HG03457 (cell line): Measurements from ENCODE around the gene PDE6A.
A peak's percentile ranks its signal among the peaks of the same experiment; 100 is the strongest.
"Not testable (repeated sequence)": the region's sequence is repeated elsewhere in the genome, so short reads cannot be mapped to it uniquely, and the experiment has no call there.

ENCODE experiments used
- ATAC-seq: cut with Tn5 transposase; IDR thresholded peaks from one replicate; pipeline ENCODE4 v1.9.1; 2021; ENCODE audit warnings: moderate number of reproducible peaks; ENCODE audit not compliant: unreplicated experiment

PDE6A gene

DNA sequence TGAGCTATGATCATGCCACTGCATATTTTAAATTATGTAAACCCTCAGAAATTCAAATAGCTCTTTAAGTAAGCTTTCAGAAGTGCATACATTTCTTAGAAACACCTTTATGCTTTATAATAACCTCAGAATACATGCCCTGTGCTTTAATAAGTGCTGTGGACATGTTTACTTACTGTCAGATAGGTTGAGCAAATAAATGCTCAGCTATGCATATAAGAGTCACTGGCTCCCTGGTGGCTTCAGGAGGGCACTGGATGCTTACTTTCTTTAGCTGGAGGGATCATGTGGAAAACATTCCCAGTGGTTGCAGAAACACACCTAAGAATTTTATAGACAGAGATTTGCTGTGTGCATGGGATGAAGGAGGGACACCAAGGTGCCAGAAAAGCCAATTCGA lies 74.4 kb downstream of the PDE6A start:
- no peak for ATAC-seq

DNA sequence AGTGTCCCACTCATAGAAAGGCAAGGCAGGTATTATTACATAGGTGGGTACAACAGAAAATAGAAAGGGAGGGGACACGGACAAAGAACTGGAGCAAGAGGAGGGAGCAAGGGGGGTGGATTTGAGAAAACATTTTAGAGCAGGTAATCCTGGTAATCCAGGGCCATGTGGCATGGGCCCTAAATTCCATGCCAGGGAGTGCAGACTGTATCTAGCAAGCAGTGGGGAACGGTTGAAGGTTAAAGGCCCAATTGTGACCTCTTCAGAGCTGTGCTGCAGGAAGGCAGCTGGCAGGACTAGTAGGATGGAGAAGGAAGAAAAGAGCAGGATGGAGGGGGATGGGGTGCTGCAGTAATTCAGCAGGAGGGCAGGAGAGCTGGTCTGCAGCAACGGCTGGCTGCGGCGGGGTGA lies 75.2 kb downstream of the PDE6A start:
- no peak for ATAC-seq

DNA sequence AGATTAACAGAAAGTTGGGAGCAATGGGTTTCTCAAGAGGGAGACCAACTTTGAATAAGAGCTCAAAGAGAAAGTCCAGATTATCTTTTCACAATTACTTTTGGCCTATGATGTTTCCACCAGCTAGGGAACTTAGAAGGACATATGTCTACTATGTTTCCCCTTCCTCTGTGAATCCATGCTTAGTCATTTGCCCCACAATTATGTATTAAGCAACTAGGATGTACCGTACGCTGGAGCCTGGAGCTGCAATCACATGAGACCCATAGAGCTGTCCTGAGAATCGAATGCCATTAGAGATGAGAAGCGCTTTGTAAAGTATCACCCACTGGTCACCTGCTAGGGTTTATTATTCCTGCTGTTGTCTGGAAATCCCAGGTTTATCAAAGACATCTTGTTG lies 78.8 kb downstream of the PDE6A start:
- no peak for ATAC-seq

DNA sequence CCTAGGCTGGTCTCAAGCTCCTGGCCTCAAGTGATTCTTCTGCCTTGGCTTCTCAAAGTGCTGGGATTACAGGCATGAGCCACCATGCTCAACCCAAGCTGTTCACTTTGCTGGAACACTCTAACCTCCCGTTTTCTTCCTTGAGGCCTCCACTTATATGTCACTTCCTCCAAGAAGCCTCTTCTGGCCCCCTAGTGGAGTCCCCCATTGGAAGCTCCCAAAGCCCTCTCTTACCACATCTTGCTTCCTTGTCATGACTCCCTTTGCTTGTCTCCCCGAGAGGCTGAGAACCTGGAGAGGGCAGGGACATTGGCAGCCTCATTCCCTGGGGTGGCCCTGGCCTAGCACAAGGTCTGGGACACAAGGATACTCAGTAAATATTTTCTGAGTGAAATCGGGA lies 80.8 kb downstream of the PDE6A start:
- ATAC-seq: no peak

DNA sequence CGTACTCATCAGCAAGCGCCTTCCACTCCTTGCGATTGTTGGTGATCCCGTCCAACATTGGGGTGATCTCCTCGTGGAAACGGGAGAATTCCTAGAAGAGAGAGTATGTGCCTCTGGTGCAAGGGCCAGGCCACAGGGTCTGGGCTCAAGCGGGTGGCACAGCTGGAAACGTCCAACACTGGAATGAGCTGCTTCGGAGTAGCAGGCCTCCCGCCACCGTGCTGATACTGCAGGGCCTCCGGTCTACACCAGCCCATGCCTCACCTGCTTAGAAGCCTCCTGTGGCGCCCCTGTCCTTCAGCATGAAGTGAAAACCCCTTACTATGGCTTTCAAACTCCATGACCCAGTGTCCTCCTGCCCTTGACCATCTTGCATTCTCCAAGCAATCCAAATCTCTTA lies 81.4 kb downstream of the PDE6A start:
- ATAC-seq: no peak

DNA sequence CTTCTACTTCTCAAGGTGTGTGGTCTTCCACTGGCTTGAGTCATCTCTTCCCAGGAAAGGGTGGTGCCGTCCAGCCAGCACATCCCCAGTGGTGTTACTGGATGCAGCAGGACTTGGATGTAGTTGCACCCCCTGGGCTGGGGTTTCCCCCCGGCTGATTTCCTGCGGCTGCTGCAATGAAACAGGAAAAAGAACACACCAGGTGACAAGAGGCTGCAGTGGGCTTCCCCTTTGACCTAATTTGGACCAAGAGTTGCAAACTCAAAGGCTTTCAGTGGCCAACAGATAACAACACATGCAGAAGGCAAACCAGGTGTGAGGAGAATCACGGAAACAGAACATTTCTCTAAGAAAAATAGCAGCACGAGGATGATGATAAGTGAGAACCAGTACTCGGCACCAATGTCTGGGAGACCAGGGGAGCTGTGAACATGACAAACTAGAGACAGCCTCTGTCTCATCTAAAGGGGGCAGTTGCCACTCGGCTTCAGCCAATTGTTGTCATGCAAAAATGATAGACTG lies 83.7 kb downstream of the PDE6A start:
- ATAC-seq: peak; percentile 71

DNA sequence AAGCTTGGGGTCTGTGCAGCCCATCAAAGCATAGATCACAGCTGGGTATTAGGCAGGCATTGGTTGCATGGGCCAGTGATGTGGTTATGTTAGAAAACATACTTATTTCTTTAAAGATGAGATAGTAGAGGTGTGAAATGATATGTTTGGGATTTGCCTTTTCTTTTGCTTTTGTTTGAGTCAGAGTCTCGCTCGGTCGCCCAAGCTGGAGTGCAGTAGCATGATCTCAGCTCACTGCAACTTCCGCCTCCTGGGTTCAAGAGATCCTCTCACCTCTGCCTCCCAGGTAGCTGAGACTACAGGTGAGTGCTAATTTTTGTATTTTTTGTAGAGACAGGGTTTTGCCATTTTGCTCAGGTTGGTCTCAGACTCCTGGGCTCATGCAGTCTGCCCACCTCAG lies 84.8 kb downstream of the PDE6A start:
- ATAC-seq: no peak

DNA sequence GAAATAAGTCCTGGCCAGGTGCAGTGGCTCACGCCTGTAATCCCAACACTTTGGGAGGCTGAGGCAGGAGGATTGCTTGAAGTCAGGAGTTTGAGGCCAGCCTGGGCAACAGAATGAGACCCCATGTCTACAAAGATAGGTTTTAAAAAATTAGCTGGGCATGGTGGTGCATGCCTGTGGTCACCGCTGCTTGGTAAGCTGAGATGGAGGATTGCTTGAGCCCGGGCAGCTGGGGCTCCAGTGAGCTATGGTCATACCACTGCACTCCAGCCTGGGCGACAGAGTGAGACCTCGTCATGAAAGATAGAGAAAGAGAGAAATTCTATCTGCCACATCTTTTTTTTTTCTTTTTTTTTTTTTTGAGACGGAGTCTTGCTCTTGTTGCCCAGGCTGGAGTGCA lies 86.1 kb downstream of the PDE6A start:
- not testable (repeated sequence) for ATAC-seq

DNA sequence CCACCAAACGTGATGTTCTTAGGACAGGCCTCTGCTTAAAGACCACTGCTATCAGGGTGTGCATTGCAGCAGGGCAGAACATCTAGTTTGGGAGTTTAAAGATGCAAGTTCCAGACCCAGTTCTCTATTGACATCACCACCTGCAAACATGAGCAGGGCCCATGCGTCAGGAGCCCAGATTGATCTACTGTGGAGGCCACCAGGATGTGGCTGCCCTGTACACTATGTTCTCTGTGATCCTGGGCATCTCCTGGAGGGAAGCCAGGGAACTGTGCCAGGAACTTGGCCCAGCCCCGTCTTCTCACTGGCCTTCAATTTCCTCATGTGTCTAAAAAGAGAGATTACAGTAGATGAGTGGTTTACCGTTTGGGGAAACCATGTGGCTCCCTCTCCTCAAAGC lies 87.1 kb downstream of the PDE6A start:
- no peak for ATAC-seq

DNA sequence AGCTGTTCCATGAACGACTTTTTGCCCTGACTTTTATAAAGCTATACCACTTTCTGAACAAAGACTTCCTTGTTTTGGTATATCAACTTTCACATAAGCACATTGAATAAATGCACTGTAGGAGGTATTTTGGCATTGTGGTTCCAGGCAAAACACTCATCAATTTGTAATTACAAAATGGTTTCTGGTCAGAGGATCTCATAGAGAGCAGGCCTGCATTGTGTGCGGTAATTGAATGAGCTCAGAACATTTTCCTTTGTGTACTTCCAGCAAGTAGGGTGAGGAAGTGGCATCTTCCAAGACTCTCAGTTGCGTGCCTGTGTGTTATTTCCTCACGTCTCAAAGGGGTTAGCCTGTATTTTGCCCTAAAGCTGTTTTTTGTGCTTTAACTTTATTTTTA lies 89.2 kb downstream of the PDE6A start:
- no peak for ATAC-seq

DNA sequence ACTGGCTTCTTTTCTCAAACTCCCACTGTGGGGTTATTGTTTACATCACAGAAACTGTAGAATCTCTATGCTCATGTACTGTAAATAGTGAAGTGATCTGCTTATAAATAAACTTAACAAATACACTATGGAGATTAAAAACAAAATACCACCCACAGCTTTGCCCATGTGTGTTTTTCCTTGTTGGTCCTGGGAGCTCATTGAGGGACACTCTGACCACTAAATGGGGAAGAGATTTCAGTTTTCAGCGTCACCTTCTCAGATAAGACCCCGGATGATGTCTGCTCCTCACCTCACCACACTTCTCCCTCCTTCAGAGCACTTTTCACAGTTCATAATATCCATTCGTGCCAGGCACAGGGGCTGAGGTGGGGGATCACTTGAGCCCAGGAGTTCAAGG lies 89.7 kb downstream of the PDE6A start:
- no peak for ATAC-seq

DNA sequence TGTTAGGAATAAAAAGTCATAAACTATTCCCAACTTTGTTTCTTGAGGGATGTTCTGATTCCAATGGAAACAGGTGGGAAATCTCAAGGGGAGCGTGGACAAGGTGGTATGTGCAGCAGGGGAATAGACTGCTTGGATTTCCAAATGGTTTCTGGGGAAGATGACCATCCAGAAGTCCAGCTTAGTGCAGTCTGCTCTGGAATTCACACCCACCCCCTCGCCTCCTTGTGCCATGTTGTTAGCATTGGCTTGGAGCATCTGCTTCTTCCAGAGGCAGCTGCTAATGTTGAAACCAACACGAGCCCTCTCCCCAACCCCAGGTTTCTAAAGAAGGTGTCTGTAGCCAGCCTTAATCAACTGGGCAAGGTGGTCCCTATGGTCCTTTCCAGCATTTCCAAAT lies 90.9 kb downstream of the PDE6A start:
- no peak for ATAC-seq

DNA sequence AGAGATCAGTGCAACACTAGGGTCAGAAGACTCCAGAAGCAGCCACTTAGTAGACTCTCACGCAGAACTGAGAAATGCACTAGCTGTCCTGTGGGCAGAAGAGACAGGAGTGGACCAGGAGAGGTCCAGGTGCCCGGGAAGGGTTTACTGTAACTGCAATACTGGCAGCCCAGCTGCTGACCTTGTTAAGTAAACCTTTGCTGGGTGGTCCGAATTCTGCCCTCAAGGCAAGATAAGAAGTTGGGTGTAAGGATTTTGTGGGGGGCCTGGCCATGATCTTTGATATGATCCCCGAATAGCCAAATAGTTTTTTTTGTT lies 91.3 kb downstream of the PDE6A start:
- ATAC-seq: no peak

DNA sequence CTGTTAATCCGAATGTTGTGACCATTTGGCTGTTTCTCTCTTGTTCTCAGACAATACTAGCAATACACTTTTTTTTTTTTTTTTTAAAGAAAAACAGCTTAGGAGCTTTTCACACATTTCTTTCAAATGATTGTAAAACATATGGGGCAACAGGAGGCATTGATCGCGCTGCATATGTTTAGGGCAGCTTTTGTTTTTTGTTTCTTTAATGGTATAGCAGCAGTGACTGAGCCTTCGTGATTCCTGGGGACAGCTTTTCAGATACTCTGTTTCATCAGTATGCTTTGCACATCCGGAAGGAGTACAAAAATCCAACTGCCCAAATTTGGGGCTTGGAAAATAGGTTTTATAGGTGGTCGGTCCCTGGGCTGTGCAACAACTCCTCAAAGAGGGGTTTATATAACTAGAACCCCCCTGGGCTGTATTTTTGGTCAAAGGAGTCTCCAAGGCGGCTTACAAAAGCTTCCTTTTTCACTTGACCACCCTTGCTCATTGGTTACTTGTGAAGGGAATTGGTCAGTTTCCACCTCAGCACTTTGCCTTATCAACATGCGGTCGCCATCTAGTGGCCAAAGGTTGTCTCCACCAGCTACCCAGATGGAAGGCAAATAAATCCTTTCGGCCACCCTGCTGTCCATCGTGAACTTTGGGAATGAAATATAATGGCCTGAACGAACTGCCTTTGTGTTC lies 91.8 kb downstream of the PDE6A start:
- ATAC-seq: no peak

DNA sequence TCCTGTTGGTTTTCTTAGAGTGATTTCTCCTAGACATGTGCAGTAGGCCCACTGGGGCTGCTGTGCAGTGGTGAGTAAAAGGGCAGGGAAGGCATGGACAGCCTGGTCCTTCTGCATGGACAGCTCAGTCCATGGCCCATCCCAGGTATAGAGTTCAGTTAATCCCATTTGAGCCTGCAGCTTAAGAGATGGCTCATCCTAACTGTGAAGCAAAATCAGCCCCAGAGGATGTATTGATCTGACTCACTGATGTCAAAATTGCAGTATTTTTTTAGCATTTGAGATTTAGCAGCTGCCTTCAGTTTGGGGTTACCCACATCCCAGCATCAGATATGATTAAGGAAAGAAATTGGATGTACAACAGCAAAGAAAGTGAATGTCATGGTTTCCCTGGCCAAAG lies 93.4 kb downstream of the PDE6A start:
- ATAC-seq: no peak

DNA sequence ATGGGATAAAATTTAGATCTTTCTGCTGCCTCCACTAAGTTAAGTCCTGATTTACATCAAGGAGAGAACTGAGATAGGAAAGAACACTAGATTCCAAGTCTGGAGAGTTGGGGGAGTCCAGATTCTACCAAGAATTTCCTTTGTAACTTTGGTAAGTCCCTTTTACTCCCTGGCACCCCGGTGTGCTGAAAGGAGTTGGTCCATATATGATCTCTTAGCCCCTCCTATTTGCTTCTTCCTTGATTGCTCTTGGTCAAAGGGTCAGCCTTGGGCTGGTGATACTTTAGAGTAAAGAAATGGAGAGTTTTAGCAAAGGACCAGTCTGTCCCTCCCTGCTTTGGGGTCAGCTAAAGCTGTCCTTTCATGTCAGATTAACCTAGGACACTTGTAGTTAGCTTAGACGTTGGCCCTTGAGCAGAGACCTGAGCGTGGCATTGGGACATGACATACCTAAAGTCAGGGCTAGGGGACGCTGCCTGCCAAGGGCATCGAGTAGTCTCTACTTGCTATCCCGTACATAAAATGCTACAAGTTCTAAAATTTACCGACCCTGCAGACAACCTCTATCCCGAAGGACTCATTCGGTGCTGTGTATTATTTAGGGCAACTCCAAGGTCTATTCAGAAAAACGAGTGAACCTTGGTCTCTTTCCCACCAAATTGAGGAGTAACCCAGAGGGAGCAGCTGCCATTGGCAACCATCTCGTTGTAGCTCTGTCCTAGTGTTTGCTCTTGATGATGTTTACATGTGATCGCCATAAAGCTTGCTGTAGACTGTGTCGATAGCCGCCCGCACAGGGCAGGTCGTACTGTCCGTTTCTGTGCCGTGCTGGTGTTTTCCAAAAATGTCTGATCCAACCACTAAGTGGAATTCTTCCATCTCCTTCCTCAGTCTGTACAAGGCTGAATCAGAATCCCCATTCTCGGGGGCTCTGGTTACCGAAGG lies 94.4 kb downstream of the PDE6A start:
- ATAC-seq: no peak

DNA sequence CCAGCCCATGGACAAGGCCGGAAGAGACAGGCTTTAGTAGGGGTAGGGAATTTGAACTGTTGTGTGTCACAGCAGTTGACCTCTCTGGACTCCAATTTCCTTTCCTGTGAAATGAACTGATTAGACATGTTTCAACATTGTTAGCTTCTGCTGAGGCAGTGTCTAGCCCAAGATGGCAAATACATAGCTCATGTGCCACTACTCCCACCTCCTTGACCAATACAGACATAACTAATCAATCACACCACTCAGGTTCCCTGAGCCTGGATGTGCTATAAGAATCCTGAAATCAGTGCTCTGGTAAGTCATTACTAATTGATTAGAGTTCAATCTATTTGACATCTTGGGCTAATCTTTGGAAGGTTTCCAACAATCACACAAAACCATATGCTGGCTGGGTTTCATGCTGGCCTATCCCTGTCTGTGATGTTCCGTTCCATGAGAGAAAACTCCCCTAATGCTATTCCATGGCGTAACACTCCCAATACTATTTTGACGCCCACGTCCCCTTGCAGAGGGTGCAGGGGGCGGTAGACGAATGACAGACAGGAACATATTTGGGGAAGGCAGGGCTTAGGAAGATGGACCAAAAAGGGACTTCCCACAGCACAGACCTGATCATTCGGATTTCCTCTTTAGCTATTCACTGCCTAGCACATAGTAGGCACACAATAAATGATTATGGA lies 95.2 kb downstream of the PDE6A start:
- no peak for ATAC-seq

DNA sequence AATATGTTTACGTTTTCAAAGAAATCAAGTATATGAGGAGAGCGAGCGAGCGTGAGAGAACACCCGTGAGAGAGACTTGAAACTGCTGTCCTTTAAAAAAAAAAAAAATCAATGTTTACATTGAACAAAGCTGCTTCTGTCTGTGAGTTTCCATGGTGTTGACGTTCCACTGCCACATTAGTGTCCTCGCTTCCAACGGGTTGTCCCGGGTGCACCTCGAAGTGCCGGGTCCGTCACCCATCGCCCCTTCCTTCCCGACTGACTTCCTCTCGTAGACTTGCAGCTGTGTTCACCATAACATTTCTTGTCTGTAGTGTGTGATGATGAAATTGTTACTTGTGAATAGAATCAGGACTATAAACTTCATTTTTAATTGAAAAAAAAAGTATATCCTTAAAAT lies 97.0 kb downstream of the PDE6A start:
- no peak for ATAC-seq

DNA sequence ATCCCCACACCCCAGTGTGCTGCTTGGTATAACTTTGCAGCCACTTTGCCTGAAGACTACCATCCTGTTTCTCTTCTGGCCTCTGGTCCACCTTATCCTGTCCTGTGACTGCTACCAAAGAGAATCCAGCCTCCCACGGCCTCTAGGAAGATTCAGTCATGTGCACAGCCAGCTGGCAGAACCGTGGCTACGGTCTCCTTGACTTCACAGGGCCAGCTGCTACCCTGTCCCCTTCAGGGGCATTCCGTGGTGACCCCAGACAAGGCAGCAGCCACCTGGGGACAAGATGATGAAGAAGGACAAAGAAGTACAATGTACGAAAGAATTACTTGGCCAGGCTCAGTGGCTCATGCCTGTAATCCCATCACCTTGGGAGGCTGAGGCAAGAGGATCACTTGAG lies 98.6 kb downstream of the PDE6A start:
- no peak for ATAC-seq

DNA sequence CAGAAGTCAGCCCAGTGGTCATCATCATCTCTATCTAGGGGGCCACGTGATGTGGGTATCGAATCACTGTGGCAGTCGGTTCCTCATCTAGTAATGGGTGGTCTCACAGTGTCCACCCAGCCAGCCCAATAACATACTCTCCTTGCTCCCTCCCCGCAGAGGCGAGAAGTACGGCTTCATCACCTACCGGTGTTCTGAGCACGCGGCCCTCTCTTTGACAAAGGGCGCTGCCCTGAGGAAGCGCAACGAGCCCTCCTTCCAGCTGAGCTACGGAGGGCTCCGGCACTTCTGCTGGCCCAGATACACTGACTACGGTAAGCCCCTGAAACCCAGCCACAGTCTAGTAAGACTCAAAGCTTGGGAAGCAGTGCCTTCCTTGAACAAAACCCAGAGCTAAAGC lies 99.0 kb downstream of the PDE6A start:
- ATAC-seq: no peak

DNA sequence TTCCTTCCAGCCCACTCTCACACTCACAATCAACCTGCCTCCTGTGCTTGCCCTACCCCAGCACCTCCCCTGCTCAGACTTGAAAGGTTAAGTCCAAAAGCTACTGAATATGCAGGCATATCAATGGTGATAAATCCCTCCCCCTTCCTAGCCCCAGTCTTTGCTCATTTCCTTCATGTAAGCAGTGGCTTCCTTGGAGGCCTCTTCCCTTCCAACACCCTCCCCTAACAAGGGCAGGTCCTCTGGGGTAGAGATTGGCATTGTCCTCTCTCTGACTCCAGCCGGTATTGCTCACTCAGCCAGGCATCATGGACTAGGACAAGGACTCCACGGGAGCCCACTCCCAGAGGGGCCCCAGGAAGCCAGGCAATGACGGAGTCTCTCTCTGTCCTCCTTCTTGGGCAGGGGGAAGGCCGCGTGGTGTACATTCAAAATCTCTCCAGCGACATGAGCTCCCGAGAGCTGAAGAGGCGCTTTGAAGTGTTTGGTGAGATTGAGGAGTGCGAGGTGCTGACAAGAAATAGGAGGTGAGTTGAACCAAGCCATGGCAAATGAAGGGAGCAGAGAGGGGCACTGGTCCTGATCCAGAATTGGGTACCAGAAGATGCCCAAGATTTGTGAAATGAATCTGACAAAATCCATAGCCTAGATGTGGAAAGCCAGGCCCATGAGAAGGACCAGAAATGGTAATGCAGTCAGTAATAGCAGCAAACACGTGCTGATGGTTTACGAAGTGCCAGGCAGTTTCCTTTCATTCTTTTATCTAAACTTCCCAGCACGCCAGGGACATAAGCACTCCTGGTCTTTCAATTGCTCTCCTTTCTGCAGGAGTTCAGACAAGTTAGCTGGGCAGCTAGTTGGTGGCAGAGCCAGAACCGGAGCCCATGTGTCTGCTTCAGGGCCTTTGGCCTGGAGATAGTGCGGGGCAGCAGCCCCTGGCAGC lies 102.5 kb downstream of the PDE6A start:
- ATAC-seq: no peak
